Measurements from ENCODE around the gene PAIP2B. TPM values are rescaled to one million over a fixed set of nuclear protein-coding genes. Genes with fewer than 3 reads are reported as not detected.

The PAIP2B gene
- total and polyA plus RNA-seq, 10 of the 15 experiments (the other 5 are each of a cell fraction or from before 2014, with no cell fraction given) = 0.06 to 0.79 (median 0.32) TPM

DNA sequence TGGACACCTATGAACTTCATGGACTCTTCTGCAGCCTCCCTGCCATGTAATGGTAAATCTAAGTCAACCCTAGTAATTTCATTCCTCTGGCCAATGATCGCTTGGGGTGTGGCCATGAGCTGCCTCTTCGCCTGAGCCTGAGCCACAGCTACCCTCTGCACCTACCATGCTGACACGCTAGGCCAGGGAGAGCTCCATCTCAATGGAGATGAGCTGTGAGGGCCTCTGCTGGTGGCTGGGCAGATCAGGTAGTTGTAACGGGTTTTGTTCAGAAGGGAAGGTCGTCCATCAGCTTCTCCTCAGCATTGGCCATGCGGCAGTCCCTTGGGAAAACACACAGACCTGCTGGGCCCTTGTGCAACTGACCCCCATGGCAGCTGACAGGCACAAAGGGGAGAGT, 72.1 kb downstream of the PAIP2B start:
- no peak overlapping the region for H3K27ac ChIP-seq (ENCODE audit: control insufficient read depth, insufficient read depth)
- POLR2A ChIA-PET = interaction anchor here (0.9 kb wide), 1 partner anchor 84 kb away, joined by 6 read pairs; no protein-coding TSS in a partner anchor
- intact Hi-C loops (cut with micrococcal nuclease; ENCODE audit: unreplicated experiment) = loop anchor here (1.0 to 10.0 kb wide), 3 partner anchors 105 to 230 kb away; no protein-coding TSS in a partner anchor
- H3K9ac ChIP-seq (ENCODE audit: control insufficient read depth, insufficient read depth, low read length) = no peak overlapping the region
- H2AFZ ChIP-seq (ENCODE audit: control insufficient read depth, low read depth, low read length) = no peak overlapping the region; the same call in 1 of the 2 replicates
- peaks cover 2 to 7% of the 10 kb centered on the region in 2 experiments; a peak in 2 of 4 replicates for H3K36me3 ChIP-seq (ENCODE audit: control insufficient read depth in 2 of 2, insufficient read depth in 2 of 2, low read length in 1 of 2)
- no TSS peak for BruUV-seq (replicated peaks)
- no peaks in the 10 kb centered on the region for H3K79me2 ChIP-seq (ENCODE audit: control insufficient read depth, insufficient read depth, low read length)
- H3K4me3 ChIP-seq = no peak overlapping the region
- H3K4me2 ChIP-seq (ENCODE audit: control insufficient read depth, insufficient read depth) = no peak overlapping the region
- no peaks in the 10 kb centered on the region for H4K20me1 ChIP-seq (ENCODE audit: control insufficient read depth, insufficient read depth)
- peak; percentile 38 for FAIRE-seq
- H3K27me3 ChIP-seq (replicated peaks in 1 of 2; ENCODE audit: control insufficient read depth in 2 of 2, insufficient read depth in 2 of 2, low read length in 1 of 2) = no peaks in the 10 kb centered on the region
- RAD21 ChIA-PET (ENCODE audit: unreplicated experiment) = interaction anchor here (0.7 to 4.1 kb wide), 12 partner anchors 25 to 177 kb away, joined by 3 to 31 read pairs (median 6); partner anchors contain the start of genes MCEE, NAGK and ZNF638
- H3K4me1 ChIP-seq (ENCODE audit: control insufficient read depth, insufficient read depth, low read length) = no peaks in the 10 kb centered on the region
- SMC1A ChIA-PET (ENCODE audit: uncharacterized antibody, unreplicated experiment) = interaction anchor here (0.6 to 2.5 kb wide), 11 partner anchors 10 to 264 kb away, joined by 3 to 19 read pairs (median 4); no protein-coding TSS in a partner anchor
- DNase-seq (ENCODE audit: low read depth, low spot score) = peak; percentile 7
- WGBS (ENCODE audit: insufficient coverage, insufficient replicate concordance, low lambda C conversion rate, missing lambda C conversion rate) = 7% methylated on average over 6 of the region's 6 CpGs
- CTCF ChIA-PET = interaction anchor here (0.7 to 4.2 kb wide), 18 partner anchors 9 to 355 kb away, joined by 3 to 53 read pairs (median 4); partner anchors contain the start of genes MCEE and NAGK
- peak; percentile 95 for ATAC-seq
- H3K9me3 ChIP-seq (replicated peaks; ENCODE audit: control insufficient read depth, insufficient read depth, low read length) = no peaks in the 10 kb centered on the region
- in situ Hi-C loops (cut with MboI) = loop anchor here (25.0 kb wide), 1 partner anchor 358 kb away; no protein-coding TSS in a partner anchor
- TF ChIP-seq SMARCA5 (IDR thresholded peaks at IDR 0.05) (no peak), SMAD5 (IDR thresholded peaks at IDR 0.05; ENCODE audit: low read depth) (no peak), WRNIP1 (IDR thresholded peaks at IDR 0.05; ENCODE audit: borderline replicate concordance, low read depth, low read length) (no peak), EED (IDR thresholded peaks at IDR 0.05; ENCODE audit: low read depth) (no peak), SMC3 (IDR thresholded peaks at IDR 0.05; ENCODE audit: borderline replicate concordance, low read length) (peak; percentile 76; the same call in 1 of the 2 replicates), STAT3 (IDR thresholded peaks at IDR 0.05; ENCODE audit: low read depth, low read length) (no peak), PML (IDR thresholded peaks at IDR 0.05; ENCODE audit: low read length) (no peak), CHD2 (IDR thresholded peaks at IDR 0.05; ENCODE audit: borderline replicate concordance, low read depth, low read length) (no peak), HCFC1 (IDR thresholded peaks at IDR 0.05; ENCODE audit: low read length) (no peak), ASH2L (IDR thresholded peaks at IDR 0.05; ENCODE audit: borderline replicate concordance, low read depth) (no peak), ZNF592 (IDR thresholded peaks at IDR 0.05) (no peak), RFX5 (IDR thresholded peaks at IDR 0.05; ENCODE audit: low read depth, low read length) (no peak), BMI1 (IDR thresholded peaks at IDR 0.05; ENCODE audit: borderline replicate concordance) (no peak)
- TF ChIP-seq, protein P1, sequence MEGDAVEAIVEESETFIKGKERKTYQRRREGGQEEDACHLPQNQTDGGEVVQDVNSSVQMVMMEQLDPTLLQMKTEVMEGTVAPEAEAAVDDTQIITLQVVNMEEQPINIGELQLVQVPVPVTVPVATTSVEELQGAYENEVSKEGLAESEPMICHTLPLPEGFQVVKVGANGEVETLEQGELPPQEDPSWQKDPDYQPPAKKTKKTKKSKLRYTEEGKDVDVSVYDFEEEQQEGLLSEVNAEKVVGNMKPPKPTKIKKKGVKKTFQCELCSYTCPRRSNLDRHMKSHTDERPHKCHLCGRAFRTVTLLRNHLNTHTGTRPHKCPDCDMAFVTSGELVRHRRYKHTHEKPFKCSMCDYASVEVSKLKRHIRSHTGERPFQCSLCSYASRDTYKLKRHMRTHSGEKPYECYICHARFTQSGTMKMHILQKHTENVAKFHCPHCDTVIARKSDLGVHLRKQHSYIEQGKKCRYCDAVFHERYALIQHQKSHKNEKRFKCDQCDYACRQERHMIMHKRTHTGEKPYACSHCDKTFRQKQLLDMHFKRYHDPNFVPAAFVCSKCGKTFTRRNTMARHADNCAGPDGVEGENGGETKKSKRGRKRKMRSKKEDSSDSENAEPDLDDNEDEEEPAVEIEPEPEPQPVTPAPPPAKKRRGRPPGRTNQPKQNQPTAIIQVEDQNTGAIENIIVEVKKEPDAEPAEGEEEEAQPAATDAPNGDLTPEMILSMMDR (IDR thresholded peaks at IDR 0.05 in 2 of 3, conservative IDR thresholded peaks at IDR 0.05 in 1 of 3; ENCODE audit: control insufficient read depth in 2 of 3, extremely low read depth in 1 of 3, insufficient read depth in 1 of 3, low read depth in 3 of 3, low read length in 3 of 3) = peak; percentile 63 to 75 (median 71)
- TF ChIP-seq, protein P2, sequence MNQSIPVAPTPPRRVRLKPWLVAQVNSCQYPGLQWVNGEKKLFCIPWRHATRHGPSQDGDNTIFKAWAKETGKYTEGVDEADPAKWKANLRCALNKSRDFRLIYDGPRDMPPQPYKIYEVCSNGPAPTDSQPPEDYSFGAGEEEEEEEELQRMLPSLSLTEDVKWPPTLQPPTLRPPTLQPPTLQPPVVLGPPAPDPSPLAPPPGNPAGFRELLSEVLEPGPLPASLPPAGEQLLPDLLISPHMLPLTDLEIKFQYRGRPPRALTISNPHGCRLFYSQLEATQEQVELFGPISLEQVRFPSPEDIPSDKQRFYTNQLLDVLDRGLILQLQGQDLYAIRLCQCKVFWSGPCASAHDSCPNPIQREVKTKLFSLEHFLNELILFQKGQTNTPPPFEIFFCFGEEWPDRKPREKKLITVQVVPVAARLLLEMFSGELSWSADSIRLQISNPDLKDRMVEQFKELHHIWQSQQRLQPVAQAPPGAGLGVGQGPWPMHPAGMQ (IDR thresholded peaks at IDR 0.05; ENCODE audit: borderline replicate concordance) = no peak
- TF ChIP-seq, protein P3, sequence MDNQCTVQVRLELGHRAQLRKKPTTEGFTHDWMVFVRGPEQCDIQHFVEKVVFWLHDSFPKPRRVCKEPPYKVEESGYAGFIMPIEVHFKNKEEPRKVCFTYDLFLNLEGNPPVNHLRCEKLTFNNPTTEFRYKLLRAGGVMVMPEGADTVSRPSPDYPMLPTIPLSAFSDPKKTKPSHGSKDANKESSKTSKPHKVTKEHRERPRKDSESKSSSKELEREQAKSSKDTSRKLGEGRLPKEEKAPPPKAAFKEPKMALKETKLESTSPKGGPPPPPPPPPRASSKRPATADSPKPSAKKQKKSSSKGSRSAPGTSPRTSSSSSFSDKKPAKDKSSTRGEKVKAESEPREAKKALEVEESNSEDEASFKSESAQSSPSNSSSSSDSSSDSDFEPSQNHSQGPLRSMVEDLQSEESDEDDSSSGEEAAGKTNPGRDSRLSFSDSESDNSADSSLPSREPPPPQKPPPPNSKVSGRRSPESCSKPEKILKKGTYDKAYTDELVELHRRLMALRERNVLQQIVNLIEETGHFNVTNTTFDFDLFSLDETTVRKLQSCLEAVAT (IDR thresholded peaks at IDR 0.05) = no peak
